Endothelial cell of umbilical vein (primary cell): ENCODE data around the gene PROSER1. TPM values are rescaled to one million over a fixed set of nuclear protein-coding genes. Genes with fewer than 3 reads are reported as not detected.
A peak's percentile ranks its signal among the peaks of the same experiment; 100 is the strongest.

Experiments
- BruUV-seq: library from RNA; stranded (reverse); fragments of 400-500 nt; replicated peaks from 2 replicates; lab custom pipeline; 2021; lab: Mats Ljungman, UMichigan
- CTCF ChIA-PET: fragments of 300-600, 350-600 bp; sonication (Branson Sonifier 250); formaldehyde crosslinking; loops from one replicate; lab custom pipeline; 2021; ENCODE audit warnings: antibody characterized with exemption, inconsistent platforms; lab: Charles Lee
- POLR2A ChIA-PET: fragments of 300-600, 350-600 bp; sonication (Branson Sonifier 250); formaldehyde crosslinking; loops from one replicate; lab custom pipeline; 2021; ENCODE audit warnings: antibody characterized with exemption, inconsistent platforms; lab: Charles Lee
- DNase-seq: peaks from one replicate; pipeline ENCODE4 v3.0.0-alpha.2; 2011; ENCODE audit warnings: low read depth, low spot score
- FAIRE-seq: peaks from 2 replicates; lab custom pipeline; 2011; peaks lifted over from hg19 to GRCh38; lab: Jason Lieb, UNC
- H2AFZ ChIP-seq: 2 replicates; pipeline ENCODE4 v1.6.0; 2012; ENCODE audit warnings: low read depth, low read length, control low read depth, inconsistent platforms
- H3K27ac ChIP-seq: 2 replicates; pipeline ENCODE4 v1.5.1; 2011; ENCODE audit warnings: low read depth, mild to moderate bottlenecking, control low read depth, low read length, moderate library complexity; ENCODE audit not compliant: insufficient read depth
- H3K27me3 ChIP-seq, 2 experiments: 2 replicates each; pipeline versions ENCODE4 v1.6.0 to v1.6.1; 2011; ENCODE audit warnings: low read length in 2 of 2, mixed read lengths in 1 of 2; ENCODE audit not compliant: control insufficient read depth in 2 of 2, insufficient read depth in 2 of 2
- H3K36me3 ChIP-seq, 2 experiments: 2 replicates in 1 of 2; 3 replicates in 1 of 2; pipeline ENCODE4 v1.5.1; 2011; ENCODE audit warnings: low read length in 2 of 2, mild to moderate bottlenecking in 1 of 2, moderate library complexity in 1 of 2; ENCODE audit not compliant: control insufficient read depth in 2 of 2, insufficient read depth in 2 of 2; ENCODE audit errors: extremely low read depth in 1 of 2
- H3K4me1 ChIP-seq: 3 replicates; pipeline ENCODE4 v1.5.1; 2011; ENCODE audit warnings: mild to moderate bottlenecking, low read length; ENCODE audit not compliant: control insufficient read depth, insufficient read depth; ENCODE audit errors: extremely low read depth
- H3K4me2 ChIP-seq: 2 replicates; pipeline ENCODE4 v1.6.1; 2011; ENCODE audit warnings: low read length, control low read depth, mixed read lengths; ENCODE audit not compliant: insufficient read depth
- H3K4me3 ChIP-seq, 3 experiments: fragments of 200-600 bp in 1 of 3; sonication (generic), shearing (Covaris generic) in 1 of 3; replicated peaks in 1 of 3; 2 replicates each; pipeline ENCODE4 v1.5.1; 2011 to 2016; ENCODE audit warnings: control low read depth in 3 of 3, low read length in 3 of 3, mild to moderate bottlenecking in 2 of 3, inconsistent platforms in 1 of 3, low read depth in 1 of 3, moderate library complexity in 1 of 3; ENCODE audit not compliant: insufficient read depth in 1 of 3
- H3K79me2 ChIP-seq: 2 replicates; pipeline ENCODE4 v1.6.0; 2012; ENCODE audit warnings: low read length, inconsistent platforms; ENCODE audit not compliant: control insufficient read depth, insufficient read depth
- H3K9ac ChIP-seq: replicated peaks from 2 replicates; pipeline ENCODE3; 2011; ENCODE audit warnings: low read length, control low read depth; ENCODE audit not compliant: insufficient read depth; ENCODE audit errors: extremely low read depth
- H3K9me1 ChIP-seq: replicated peaks from 3 replicates; pipeline ENCODE4 v1.6.0; 2011; ENCODE audit warnings: mild to moderate bottlenecking, low read length; ENCODE audit not compliant: control insufficient read depth, insufficient read depth; ENCODE audit errors: extremely low read depth
- H3K9me3 ChIP-seq: replicated peaks from 2 replicates; pipeline ENCODE4 v1.5.1; 2012; ENCODE audit warnings: low read length, inconsistent platforms; ENCODE audit not compliant: control insufficient read depth, insufficient read depth
- H4K20me1 ChIP-seq: replicated peaks from 2 replicates; pipeline ENCODE3; 2011; ENCODE audit warnings: mild to moderate bottlenecking, low read length; ENCODE audit not compliant: control insufficient read depth, insufficient read depth; ENCODE audit errors: extremely low read depth
- CTCF ChIP-seq, 2 donors: IDR thresholded peaks; 1 replicate in 1 of 2; 2 replicates in 1 of 2; pipeline ENCODE4 v1.5.1; 2011; ENCODE audit warnings: low read length in 2 of 2, mild to moderate bottlenecking in 2 of 2, moderate library complexity in 2 of 2, control low read depth in 1 of 2, inconsistent platforms in 1 of 2, low read depth in 1 of 2; ENCODE audit not compliant: insufficient read depth in 1 of 2; ENCODE audit errors: extremely low read depth in 1 of 2
- EZH2 ChIP-seq: IDR thresholded peaks from 2 replicates; pipeline ENCODE4 v1.6.1; 2012; ENCODE audit warnings: borderline replicate concordance, low read depth, mild to moderate bottlenecking, moderate library complexity, low read length, inconsistent platforms; ENCODE audit not compliant: severe bottlenecking
- FOS ChIP-seq: IDR thresholded peaks from 2 replicates; pipeline ENCODE4 v1.6.1; 2011; ENCODE audit warnings: mild to moderate bottlenecking, low read length, moderate library complexity, borderline replicate concordance; ENCODE audit not compliant: insufficient read depth
- GATA2 ChIP-seq: IDR thresholded peaks from 2 replicates; pipeline ENCODE4 v1.7.0; 2011; ENCODE audit warnings: low read depth, mild to moderate bottlenecking, moderate library complexity, mixed read lengths, low read length; ENCODE audit not compliant: insufficient read length, insufficient read depth
- JUN ChIP-seq: IDR thresholded peaks from 2 replicates; pipeline ENCODE4 v1.6.1; 2011; ENCODE audit warnings: borderline replicate concordance, low read depth; ENCODE audit not compliant: insufficient read length, insufficient read depth
- MAX ChIP-seq: IDR thresholded peaks from 2 replicates; pipeline ENCODE4 v1.6.1; 2011; ENCODE audit not compliant: insufficient read depth, insufficient read length
- MYC ChIP-seq: IDR thresholded peaks from one replicate; pipeline ENCODE4 v1.6.1; 2011; ENCODE audit warnings: mild to moderate bottlenecking, low read depth, low read length
- POLR2A ChIP-seq: IDR thresholded peaks from 2 replicates; pipeline ENCODE4 v1.6.1; 2012; ENCODE audit warnings: low read depth, mild to moderate bottlenecking, control low read depth, low read length
- POLR2AphosphoS5 ChIP-seq: IDR thresholded peaks from 2 replicates; pipeline ENCODE4 v1.6.1; 2012; ENCODE audit warnings: low read depth, mild to moderate bottlenecking, control low read depth, low read length, moderate library complexity; ENCODE audit not compliant: insufficient read depth
- dilution Hi-C: fragments of 300-500 bp; cut with MboI; formaldehyde crosslinking; loops from one replicate; pipeline ENCODE4 v1.15.0; 2019; ENCODE audit warnings: low sequenced_read_pairs; ENCODE audit not compliant: extremely low pct_ligation_motif_present
- intact Hi-C: fragments of 100-400 bp; cut with micrococcal nuclease; formaldehyde crosslinking; loops from one replicate; pipeline ENCODE4 v1.10.0; 2022
- polyA plus RNA-seq, 4 experiments: library from polyadenylated mRNA; depleted of rRNA in 3 of 4; stranded (reverse) in 3 of 4; unstranded in 1 of 4; fragments of >200 nt; gene quantifications; 2 replicates each; pipeline versions ENCODE4 v1.2.1 to v1.2.3, GENCODE V29; 2011 to 2012; ENCODE audit warnings: missing spikeins in 1 of 4
- total RNA-seq: library from RNA; stranded (reverse); gene quantifications from 2 replicates; pipeline ENCODE4 v1.2.3, GENCODE V29; 2021

The PROSER1 gene
- total and polyA plus RNA-seq, 2 donors (not counting 3 experiments of a cell fraction or from before 2014, with no cell fraction given), result 38.3 to 40.4 TPM

GRCh38 chr13:39035799-39036198 is 2.1 kb downstream of the PROSER1 start:
- no peak overlapping the region for H3K27ac ChIP-seq
- H3K79me2 ChIP-seq, result peaks cover 66% of the 10 kb centered on the region
- H3K9me1 ChIP-seq, result no peaks in the 10 kb centered on the region
- H2AFZ ChIP-seq, result no peak overlapping the region
- TF ChIP-seq POLR2A, result no peak
- TF ChIP-seq JUN, result no peak
- TF ChIP-seq MAX, result no peak
- TF ChIP-seq POLR2AphosphoS5, result no peak
- no peak for TF ChIP-seq MYC
- TF ChIP-seq CTCF (IDR thresholded peaks at IDR 0.05; ENCODE audit: extremely low read depth in 1 of 2, insufficient read depth in 1 of 2, low read depth in 1 of 2, low read length in 2 of 2), result no peak
- no peak for TF ChIP-seq GATA2
- TF ChIP-seq EZH2, result no peak
- no peak for TF ChIP-seq FOS
- H3K4me2 ChIP-seq, result peak overlapping the region; percentile 100
- H3K9me3 ChIP-seq, result no peaks in the 10 kb centered on the region
- H4K20me1 ChIP-seq, result peaks cover 4% of the 10 kb centered on the region
- H3K9ac ChIP-seq, result peak overlapping the region; percentile 81
- H3K4me3 ChIP-seq, result peak overlapping the region; percentile 75 to 98 (median 94)
- ChIA-PET POLR2A (no interaction called here), CTCF (interaction anchor here (0.7 to 2.5 kb wide), 3 partner anchors 576 to 580 kb away, joined by 3 to 13 read pairs (median 5); no protein-coding TSS in a partner anchor)
- FAIRE-seq (no peak), DNase-seq (peak; percentile 9)
- no peaks in the 10 kb centered on the region for H3K27me3 ChIP-seq
- BruUV-seq, result no TSS peak
- peaks cover 0 to 2% of the 10 kb centered on the region in 2 experiments for H3K36me3 ChIP-seq
- H3K4me1 ChIP-seq, result peaks cover 24% of the 10 kb centered on the region
- intact Hi-C loops, result loop anchor here (5.0 to 10.0 kb wide), 4 partner anchors 379 to 1739 kb away; partner anchors contain the start of genes LHFPL6, MRPS31 and UFM1
- dilution Hi-C loops, result no loop called here
